ENCODE measurements around the gene JADE1.

The JADE1 gene

GRCh38 chr4:128877934-128878333 lies 68.4 kb downstream of the JADE1 start:
- DNase-seq (ENCODE audit: low read depth) = no peak

- DNase-seq (ENCODE audit: low read depth) = no peak
Observed at GRCh38 chr4:128879283-128879682, 69.8 kb downstream of the JADE1 start.

GRCh38 chr4:128879971-128880370 lies 70.5 kb downstream of the JADE1 start:
- no peak for DNase-seq (ENCODE audit: low read depth)

GRCh38 chr4:128880662-128881061 lies 71.2 kb downstream of the JADE1 start:
- no peak for DNase-seq (ENCODE audit: low read depth)

GRCh38 chr4:128904821-128905220 lies 95.3 kb downstream of the JADE1 start:
- DNase-seq (ENCODE audit: low read depth) = no peak

GRCh38 chr4:128906581-128906980 lies 97.1 kb downstream of the JADE1 start:
- no peak for DNase-seq (ENCODE audit: low read depth)

- DNase-seq (ENCODE audit: low read depth) = no peak
Observed at GRCh38 chr4:128907981-128908380, 98.5 kb downstream of the JADE1 start.

GRCh38 chr4:128908735-128909134 lies 99.2 kb downstream of the JADE1 start:
- no peak for DNase-seq (ENCODE audit: low read depth)

GRCh38 chr4:128913228-128913627 lies 103.7 kb downstream of the JADE1 start:
- no peak for DNase-seq (ENCODE audit: low read depth)

- no peak for DNase-seq (ENCODE audit: low read depth)
Observed at GRCh38 chr4:128915544-128915943, 106.0 kb downstream of the JADE1 start.

- DNase-seq (ENCODE audit: low read depth) = no peak
Observed at GRCh38 chr4:128916832-128917231, 107.3 kb downstream of the JADE1 start.

GRCh38 chr4:128917781-128918180 lies 108.3 kb downstream of the JADE1 start:
- DNase-seq (ENCODE audit: low read depth) = no peak

- DNase-seq (ENCODE audit: low read depth) = no peak
Observed at GRCh38 chr4:128921954-128922353, 112.5 kb downstream of the JADE1 start.

Data from HS-27A (cell line).